ENCODE data around the gene SDK1.

The SDK1 gene

GRCh38 chr7:4238861-4239260, 937.8 kb downstream of the SDK1 start:
- H3K4me3 ChIP-seq (ENCODE audit: low read depth, low read length) = no peak overlapping the region
- no peak for TF ChIP-seq CTCF (IDR thresholded peaks at IDR 0.05; ENCODE audit: control insufficient read depth, extremely low read depth, insufficient read depth)
- no peak for DNase-seq (ENCODE audit: low read depth)

GRCh38 chr7:4240042-4240441, 939.0 kb downstream of the SDK1 start:
- no peak for TF ChIP-seq CTCF (IDR thresholded peaks at IDR 0.05; ENCODE audit: control insufficient read depth, extremely low read depth, insufficient read depth)
- no peak for DNase-seq (ENCODE audit: low read depth)
- H3K4me3 ChIP-seq (ENCODE audit: low read depth, low read length) = no peak overlapping the region

- no peak overlapping the region for H3K4me3 ChIP-seq (ENCODE audit: low read depth, low read length)
- TF ChIP-seq CTCF (IDR thresholded peaks at IDR 0.05; ENCODE audit: control insufficient read depth, extremely low read depth, insufficient read depth) = no peak
- DNase-seq (ENCODE audit: low read depth) = no peak
These were observed 939.7 kb downstream of the SDK1 start for GRCh38 chr7:4240520-4241303.

GRCh38 chr7:4241304-4241612, 940.2 kb downstream of the SDK1 start:
- DNase-seq (ENCODE audit: low read depth) = no peak
- H3K4me3 ChIP-seq (ENCODE audit: low read depth, low read length) = no peak overlapping the region
- TF ChIP-seq CTCF (IDR thresholded peaks at IDR 0.05; ENCODE audit: control insufficient read depth, extremely low read depth, insufficient read depth) = no peak

GRCh38 chr7:4241791-4242190, 940.7 kb downstream of the SDK1 start:
- DNase-seq (ENCODE audit: low read depth) = no peak
- TF ChIP-seq CTCF (IDR thresholded peaks at IDR 0.05; ENCODE audit: control insufficient read depth, extremely low read depth, insufficient read depth) = no peak
- H3K4me3 ChIP-seq (ENCODE audit: low read depth, low read length) = no peak overlapping the region

- no peak overlapping the region for H3K4me3 ChIP-seq (ENCODE audit: low read depth, low read length)
- no peak for DNase-seq (ENCODE audit: low read depth)
- TF ChIP-seq CTCF (IDR thresholded peaks at IDR 0.05; ENCODE audit: control insufficient read depth, extremely low read depth, insufficient read depth) = no peak
These were observed 941.7 kb downstream of the SDK1 start for GRCh38 chr7:4242706-4243105.

- TF ChIP-seq CTCF (IDR thresholded peaks at IDR 0.05; ENCODE audit: control insufficient read depth, extremely low read depth, insufficient read depth) = no peak
- no peak overlapping the region for H3K4me3 ChIP-seq (ENCODE audit: low read depth, low read length)
- DNase-seq (ENCODE audit: low read depth) = no peak
These were observed 943.0 kb downstream of the SDK1 start for GRCh38 chr7:4244041-4244440.
